KMS-11 (cell line): ENCODE measurements around the gene MKRN1.
A peak's percentile ranks its signal among the peaks of the same experiment; 100 is the strongest.

Experiments
- H2AFZ ChIP-seq: fragments of 200-600 bp; sonication (generic); 2 replicates; pipeline ENCODE4 v1.6.1; 2016; ENCODE audit warnings: antibody characterized with exemption, mixed run types, low read depth
- H3K27ac ChIP-seq: fragments of 200-600 bp; sonication (generic); 2 replicates; pipeline ENCODE4 v1.6.1; 2016; ENCODE audit warnings: mild to moderate bottlenecking, mixed run types
- H3K27me3 ChIP-seq: fragments of 200-600 bp; sonication (generic); 2 replicates; pipeline ENCODE4 v1.6.1; 2017; ENCODE audit warnings: mild to moderate bottlenecking, low read depth, mixed run types, moderate library complexity; ENCODE audit not compliant: insufficient read depth
- H3K36me3 ChIP-seq: fragments of 200-600 bp; sonication (generic); 2 replicates; pipeline ENCODE4 v1.6.1; 2017; ENCODE audit warnings: mild to moderate bottlenecking, mixed run types; ENCODE audit not compliant: insufficient read depth
- H3K4me1 ChIP-seq: fragments of 200-600 bp; sonication (generic); 2 replicates; pipeline ENCODE4 v1.6.1; 2016; ENCODE audit warnings: mild to moderate bottlenecking, low read depth, mixed run types; ENCODE audit not compliant: poor library complexity, severe bottlenecking
- H3K4me2 ChIP-seq: fragments of 200-600 bp; sonication (generic); 2 replicates; pipeline ENCODE4 v1.7.0; 2016; ENCODE audit warnings: mild to moderate bottlenecking, mixed run types
- H3K4me3 ChIP-seq: fragments of 200-600 bp; sonication (generic); IDR thresholded peaks from 2 replicates; pipeline ENCODE4 v1.6.1; 2017; ENCODE audit warnings: low read depth, low read length, mixed read lengths; ENCODE audit not compliant: insufficient read depth
- H3K79me2 ChIP-seq: fragments of 200-600 bp; sonication (generic); 2 replicates; pipeline ENCODE4 v1.6.1; 2016; ENCODE audit warnings: low read depth, mixed run types; ENCODE audit not compliant: insufficient read depth
- H3K9ac ChIP-seq: fragments of 200-600 bp; sonication (generic); 2 replicates; pipeline ENCODE4 v1.6.1; 2016; ENCODE audit warnings: mild to moderate bottlenecking, mixed run types
- H4K20me1 ChIP-seq: fragments of 200-600 bp; sonication (generic); 2 replicates; pipeline ENCODE4 v1.6.1; 2016; ENCODE audit warnings: mild to moderate bottlenecking, mixed run types; ENCODE audit not compliant: insufficient read depth
- CTCF ChIP-seq: fragments of 200-600 bp; sonication (generic); conservative IDR thresholded peaks from 2 replicates; pipeline ENCODE4 v1.6.1; 2017; ENCODE audit warnings: low read depth, mild to moderate bottlenecking, antibody characterized with exemption, low read length, moderate library complexity, mixed read lengths

The MKRN1 gene

GRCh38 chr7:140521421-140521820 is 42.1 kb upstream of the MKRN1 start:
- Histone ChIP-seq H4K20me1 (no peaks in the 10 kb centered on the region), H3K4me1 (peaks cover 11% of the 10 kb centered on the region), H3K9ac (no peak overlapping the region), H3K4me3 (no peak overlapping the region), H3K27ac (no peak overlapping the region), H2AFZ (no peak overlapping the region), H3K36me3 (no peaks in the 10 kb centered on the region), H3K4me2 (no peak overlapping the region), H3K27me3 (no peaks in the 10 kb centered on the region), H3K79me2 (no peaks in the 10 kb centered on the region)
- TF ChIP-seq CTCF: no peak

- Histone ChIP-seq H3K9ac (no peak overlapping the region), H3K4me3 (no peak overlapping the region)
Observed at GRCh38 chr7:140519007-140519399, 39.7 kb upstream of the MKRN1 start.

GRCh38 chr7:140518370-140519006 is 39.2 kb upstream of the MKRN1 start:
- no peaks in the 10 kb centered on the region for H3K79me2 ChIP-seq
- no peak overlapping the region for H3K9ac ChIP-seq
- no peaks in the 10 kb centered on the region for H4K20me1 ChIP-seq
- no peak for TF ChIP-seq CTCF
- no peaks in the 10 kb centered on the region for H3K36me3 ChIP-seq
- H3K4me2 ChIP-seq: no peak overlapping the region
- H3K27me3 ChIP-seq: no peaks in the 10 kb centered on the region
- peak overlapping the region; percentile 59 for H2AFZ ChIP-seq
- no peaks in the 10 kb centered on the region for H3K4me1 ChIP-seq
- H3K4me3 ChIP-seq: no peak overlapping the region
- H3K27ac ChIP-seq: no peak overlapping the region

More at GRCh38 chr7:140519007-140519399, 39.7 kb upstream of the MKRN1 start:
- H3K27ac ChIP-seq: no peak overlapping the region
- H4K20me1 ChIP-seq: no peaks in the 10 kb centered on the region
- H3K27me3 ChIP-seq: no peaks in the 10 kb centered on the region
- H3K4me1 ChIP-seq: no peaks in the 10 kb centered on the region
- TF ChIP-seq CTCF: no peak
- H2AFZ ChIP-seq: no peak overlapping the region
- H3K4me2 ChIP-seq: no peak overlapping the region
- no peaks in the 10 kb centered on the region for H3K36me3 ChIP-seq
- no peaks in the 10 kb centered on the region for H3K79me2 ChIP-seq

- Histone ChIP-seq H3K36me3 (no peaks in the 10 kb centered on the region), H2AFZ (peak overlapping the region; percentile 59), H3K27ac (no peak overlapping the region), H3K27me3 (no peaks in the 10 kb centered on the region), H4K20me1 (no peaks in the 10 kb centered on the region), H3K79me2 (no peaks in the 10 kb centered on the region), H3K4me2 (no peak overlapping the region), H3K4me3 (no peak overlapping the region), H3K4me1 (peaks cover 2% of the 10 kb centered on the region), H3K9ac (no peak overlapping the region)
- TF ChIP-seq CTCF: peak; percentile 89
Observed at GRCh38 chr7:140517546-140518369, 38.5 kb upstream of the MKRN1 start.
